ENCODE data around the gene LSAMP.

Gene LSAMP

DNA sequence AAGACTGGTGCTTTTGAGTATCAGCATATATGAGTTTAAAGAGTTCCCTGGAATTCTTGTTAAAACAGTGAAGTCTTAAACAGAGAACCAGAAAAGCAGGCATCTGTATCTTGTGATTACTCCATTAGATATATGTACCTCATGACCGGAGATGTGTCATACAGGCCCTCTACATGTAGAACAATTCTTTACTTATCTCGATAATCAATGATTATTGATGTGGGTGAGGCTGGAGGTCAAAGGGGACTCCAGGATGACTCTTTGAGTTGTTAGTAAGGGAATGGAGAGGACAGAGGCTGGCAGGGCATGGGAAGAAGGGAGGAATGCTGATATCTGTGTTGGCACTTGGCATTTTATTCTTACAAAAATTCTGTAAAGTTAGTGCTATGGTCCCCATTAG is 666.3 kb downstream of the LSAMP start:
- ATAC-seq (ENCODE audit: low read depth) (no peak), DNase-seq (ENCODE audit: low spot score) (no peak)
- no peaks in the 10 kb centered on the region for H3K9me3 ChIP-seq (ENCODE audit: severe bottlenecking)
- no peaks in the 10 kb centered on the region for H3K27me3 ChIP-seq (ENCODE audit: insufficient read depth, poor library complexity, severe bottlenecking)
- TF ChIP-seq, protein P1, sequence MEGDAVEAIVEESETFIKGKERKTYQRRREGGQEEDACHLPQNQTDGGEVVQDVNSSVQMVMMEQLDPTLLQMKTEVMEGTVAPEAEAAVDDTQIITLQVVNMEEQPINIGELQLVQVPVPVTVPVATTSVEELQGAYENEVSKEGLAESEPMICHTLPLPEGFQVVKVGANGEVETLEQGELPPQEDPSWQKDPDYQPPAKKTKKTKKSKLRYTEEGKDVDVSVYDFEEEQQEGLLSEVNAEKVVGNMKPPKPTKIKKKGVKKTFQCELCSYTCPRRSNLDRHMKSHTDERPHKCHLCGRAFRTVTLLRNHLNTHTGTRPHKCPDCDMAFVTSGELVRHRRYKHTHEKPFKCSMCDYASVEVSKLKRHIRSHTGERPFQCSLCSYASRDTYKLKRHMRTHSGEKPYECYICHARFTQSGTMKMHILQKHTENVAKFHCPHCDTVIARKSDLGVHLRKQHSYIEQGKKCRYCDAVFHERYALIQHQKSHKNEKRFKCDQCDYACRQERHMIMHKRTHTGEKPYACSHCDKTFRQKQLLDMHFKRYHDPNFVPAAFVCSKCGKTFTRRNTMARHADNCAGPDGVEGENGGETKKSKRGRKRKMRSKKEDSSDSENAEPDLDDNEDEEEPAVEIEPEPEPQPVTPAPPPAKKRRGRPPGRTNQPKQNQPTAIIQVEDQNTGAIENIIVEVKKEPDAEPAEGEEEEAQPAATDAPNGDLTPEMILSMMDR (IDR thresholded peaks at IDR 0.05; ENCODE audit: poor library complexity, severe bottlenecking), result no peak
- H3K27ac ChIP-seq (ENCODE audit: poor library complexity, severe bottlenecking), result no peak overlapping the region
- H3K4me1 ChIP-seq (ENCODE audit: insufficient read depth, poor library complexity, severe bottlenecking), result no peaks in the 10 kb centered on the region
- H3K4me3 ChIP-seq (ENCODE audit: severe bottlenecking), result no peak overlapping the region
- H3K36me3 ChIP-seq (ENCODE audit: low read depth), result no peaks in the 10 kb centered on the region

DNA sequence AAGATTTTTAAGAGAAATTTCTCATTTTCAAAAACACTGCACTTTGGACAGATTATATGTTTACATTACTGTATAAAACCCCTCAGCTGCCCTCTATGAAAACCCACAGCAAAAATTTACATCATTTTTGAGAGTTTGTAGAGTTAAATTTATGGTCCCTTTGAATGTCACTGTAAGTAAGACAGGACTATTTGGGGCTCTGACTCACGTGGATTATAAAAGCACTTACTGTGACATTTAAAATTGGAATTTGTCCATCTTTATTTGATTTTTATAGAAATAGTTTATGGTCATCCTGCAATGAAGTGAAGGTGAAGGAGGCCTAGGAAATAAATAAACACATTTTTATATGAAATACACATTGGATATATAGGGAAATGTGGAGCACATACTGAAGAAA is 672.3 kb downstream of the LSAMP start:
- DNase-seq (ENCODE audit: low spot score) (no peak), ATAC-seq (ENCODE audit: low read depth) (no peak)
- H3K27me3 ChIP-seq (ENCODE audit: insufficient read depth, poor library complexity, severe bottlenecking), result no peaks in the 10 kb centered on the region
- H3K4me1 ChIP-seq (ENCODE audit: insufficient read depth, poor library complexity, severe bottlenecking), result no peaks in the 10 kb centered on the region
- H3K4me3 ChIP-seq (ENCODE audit: severe bottlenecking), result no peak overlapping the region
- TF ChIP-seq, protein P1 (IDR thresholded peaks at IDR 0.05; ENCODE audit: poor library complexity, severe bottlenecking), result no peak
- H3K36me3 ChIP-seq (ENCODE audit: low read depth), result no peaks in the 10 kb centered on the region
- H3K9me3 ChIP-seq (ENCODE audit: severe bottlenecking), result no peaks in the 10 kb centered on the region
- H3K27ac ChIP-seq (ENCODE audit: poor library complexity, severe bottlenecking), result no peak overlapping the region

DNA sequence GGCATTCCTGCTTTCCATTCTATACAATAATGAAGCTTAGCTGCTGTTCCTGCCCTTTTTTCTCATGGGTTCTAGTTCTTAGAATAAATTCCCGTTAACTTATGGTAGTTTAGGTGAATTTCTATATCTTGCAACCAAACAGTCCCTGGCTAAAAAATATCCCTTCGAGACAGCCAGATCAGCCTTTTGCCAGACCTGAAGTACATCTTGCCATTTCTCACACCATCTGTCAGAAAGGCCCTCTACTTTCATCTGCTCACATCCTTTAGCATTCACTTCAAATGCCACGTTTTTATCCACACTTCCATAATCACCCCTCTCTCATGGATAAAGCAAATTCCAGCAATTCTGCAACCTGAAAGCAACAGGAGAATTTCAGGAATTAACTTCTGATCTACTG is 676.6 kb downstream of the LSAMP start:
- DNase-seq (ENCODE audit: low spot score), result no peak
- Histone ChIP-seq H3K4me1 (ENCODE audit: insufficient read depth, poor library complexity, severe bottlenecking) (no peaks in the 10 kb centered on the region), H3K27ac (ENCODE audit: poor library complexity, severe bottlenecking) (no peak overlapping the region), H3K4me3 (ENCODE audit: severe bottlenecking) (no peak overlapping the region), H3K9me3 (ENCODE audit: severe bottlenecking) (no peaks in the 10 kb centered on the region), H3K36me3 (ENCODE audit: low read depth) (no peaks in the 10 kb centered on the region), H3K27me3 (ENCODE audit: insufficient read depth, poor library complexity, severe bottlenecking) (no peaks in the 10 kb centered on the region)
- ATAC-seq (ENCODE audit: low read depth), result no peak
- TF ChIP-seq, protein P1 (IDR thresholded peaks at IDR 0.05; ENCODE audit: poor library complexity, severe bottlenecking), result no peak

DNA sequence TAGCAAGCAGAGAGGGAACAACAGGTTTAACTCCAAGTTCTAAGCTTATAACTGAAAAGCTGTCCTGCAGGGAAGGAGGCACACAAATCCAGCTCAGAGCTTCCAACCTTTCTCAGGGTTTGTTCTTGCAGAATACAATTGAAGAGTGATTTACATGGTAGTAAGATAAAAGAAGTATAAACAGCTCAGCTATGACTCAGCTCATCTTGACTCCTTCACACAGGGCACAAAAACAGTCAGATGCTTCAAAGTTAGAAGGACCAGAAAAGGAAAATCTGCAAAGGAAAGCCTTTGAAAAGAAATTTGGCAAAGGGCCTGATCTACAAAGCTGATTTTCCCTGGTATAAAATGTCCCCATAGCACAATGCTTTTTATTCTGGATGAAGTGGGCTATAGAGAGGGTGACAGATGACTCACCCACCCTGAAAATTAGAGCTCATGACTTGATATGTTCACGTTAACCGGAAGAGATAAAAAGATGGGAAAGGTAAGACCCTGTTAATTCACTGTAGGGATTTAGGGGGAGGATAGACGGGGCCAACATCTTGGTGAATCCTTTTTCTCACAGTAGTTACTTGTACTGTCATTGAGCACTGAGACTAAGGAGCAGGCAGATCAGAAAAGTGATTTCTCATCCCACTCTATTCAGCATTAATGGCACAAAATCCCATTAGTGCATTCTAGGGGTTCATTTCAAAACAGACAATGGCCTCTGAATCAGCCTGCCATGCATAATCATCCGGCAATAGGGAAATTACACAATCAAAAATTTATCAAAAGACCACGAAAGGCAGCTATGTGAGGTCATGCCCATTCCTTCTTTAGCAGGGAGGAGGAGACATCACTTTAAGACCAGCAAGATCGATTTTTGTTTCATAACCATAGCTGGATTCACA is 678.5 kb downstream of the LSAMP start:
- no peaks in the 10 kb centered on the region for H3K36me3 ChIP-seq (ENCODE audit: low read depth)
- no peaks in the 10 kb centered on the region for H3K4me1 ChIP-seq (ENCODE audit: insufficient read depth, poor library complexity, severe bottlenecking)
- TF ChIP-seq, protein P1 (IDR thresholded peaks at IDR 0.05; ENCODE audit: poor library complexity, severe bottlenecking), result no peak
- peak; percentile 38; the same call in 1 of the 3 replicates for ATAC-seq (ENCODE audit: low read depth)
- H3K27me3 ChIP-seq (ENCODE audit: insufficient read depth, poor library complexity, severe bottlenecking), result no peaks in the 10 kb centered on the region
- H3K4me3 ChIP-seq (ENCODE audit: severe bottlenecking), result no peak overlapping the region
- DNase-seq (ENCODE audit: low spot score), result no peak
- no peaks in the 10 kb centered on the region for H3K9me3 ChIP-seq (ENCODE audit: severe bottlenecking)
- no peak overlapping the region for H3K27ac ChIP-seq (ENCODE audit: poor library complexity, severe bottlenecking)

DNA sequence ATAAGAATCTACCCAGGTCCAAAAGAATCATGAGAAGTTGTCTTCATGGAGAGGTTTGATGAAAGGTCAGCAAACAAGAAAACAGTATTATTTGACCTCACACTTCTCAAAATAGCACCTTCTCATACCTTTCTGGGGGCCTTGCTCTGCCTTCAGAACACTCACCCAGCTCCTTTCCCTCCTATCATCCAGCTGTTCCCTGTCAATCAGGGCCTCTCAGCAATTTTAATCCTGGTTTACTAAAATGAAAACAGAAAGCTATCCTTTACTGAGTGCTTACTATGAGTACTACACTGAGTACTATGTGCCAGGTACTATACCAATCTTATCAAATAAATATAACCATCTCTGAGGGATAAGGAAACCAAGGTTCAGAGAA is 683.4 kb downstream of the LSAMP start:
- TF ChIP-seq, protein P1 (IDR thresholded peaks at IDR 0.05; ENCODE audit: poor library complexity, severe bottlenecking), result no peak
- DNase-seq (ENCODE audit: low spot score), result no peak
- Histone ChIP-seq H3K27ac (ENCODE audit: poor library complexity, severe bottlenecking) (no peak overlapping the region), H3K4me3 (ENCODE audit: severe bottlenecking) (no peak overlapping the region), H3K36me3 (ENCODE audit: low read depth) (no peaks in the 10 kb centered on the region), H3K9me3 (ENCODE audit: severe bottlenecking) (no peaks in the 10 kb centered on the region), H3K27me3 (ENCODE audit: insufficient read depth, poor library complexity, severe bottlenecking) (no peaks in the 10 kb centered on the region), H3K4me1 (ENCODE audit: insufficient read depth, poor library complexity, severe bottlenecking) (no peaks in the 10 kb centered on the region)
- ATAC-seq (ENCODE audit: low read depth), result no peak

Data from RWPE2 (cell line).